SU-DHL-6 (cell line): ENCODE results near the gene SMIM11.

Source experiments
- H2AFZ ChIP-seq: fragments of 200-600 bp; sonication (generic); 2 replicates; pipeline ENCODE4 v1.6.1; 2014; ENCODE audit warnings: low read depth, mild to moderate bottlenecking, moderate library complexity, mixed read lengths, antibody characterized with exemption, low read length; ENCODE audit not compliant: severe bottlenecking
- H3F3A ChIP-seq: fragments of 200-600 bp; shearing (Covaris generic); 2 replicates; pipeline ENCODE4 v1.6.0; 2016; ENCODE audit warnings: antibody characterized with exemption, mild to moderate bottlenecking; ENCODE audit not compliant: insufficient read depth
- H3K27ac ChIP-seq: fragments of 200-600 bp; sonication (generic); 2 replicates; pipeline ENCODE4 v1.5.1; 2016; ENCODE audit warnings: low read depth, mild to moderate bottlenecking, low read length, moderate library complexity, mixed read lengths
- H3K27me3 ChIP-seq: fragments of 200-600 bp; sonication (generic), shearing (Covaris generic); 2 replicates; pipeline ENCODE4 v1.6.0; 2014; ENCODE audit warnings: mild to moderate bottlenecking, low read length
- H3K36me3 ChIP-seq: fragments of 200-600 bp; sonication (generic); 2 replicates; pipeline ENCODE4 v1.6.1; 2014; ENCODE audit warnings: mild to moderate bottlenecking, low read length, mixed read lengths
- H3K4me2 ChIP-seq: fragments of 300-600, 200-600 bp; shearing (Covaris generic), sonication (generic); 2 replicates; pipeline ENCODE4 v1.6.0; 2014; ENCODE audit warnings: low read length, low read depth, mild to moderate bottlenecking; ENCODE audit not compliant: poor library complexity, severe bottlenecking
- H3K4me3 ChIP-seq: fragments of 200-600 bp; sonication (generic); 2 replicates; pipeline ENCODE4 v1.5.1; 2014; ENCODE audit warnings: antibody characterized with exemption, low read length, mild to moderate bottlenecking, mixed read lengths; ENCODE audit not compliant: insufficient read depth, poor library complexity, severe bottlenecking
- H3K79me2 ChIP-seq: fragments of 200-600 bp; sonication (generic); 2 replicates; pipeline ENCODE4 v1.6.1; 2014; ENCODE audit warnings: mild to moderate bottlenecking, low read length, moderate library complexity; ENCODE audit not compliant: insufficient read depth
- H3K9ac ChIP-seq: fragments of 200-600 bp; sonication (generic); 2 replicates; pipeline ENCODE4 v1.7.0; 2014; ENCODE audit warnings: mild to moderate bottlenecking, low read length
- H3K9me2 ChIP-seq: fragments of 200-600 bp; sonication (generic); replicated peaks from 2 replicates; pipeline ENCODE4 v1.6.1; 2014; ENCODE audit warnings: low read length; ENCODE audit not compliant: insufficient read depth
- H3K9me3 ChIP-seq: fragments of 200-600 bp; sonication (generic); 2 replicates; pipeline ENCODE4 v1.6.1; 2014; ENCODE audit warnings: low read length, mixed read lengths; ENCODE audit not compliant: insufficient read depth
- H4K20me1 ChIP-seq: fragments of 200-600 bp; sonication (generic); 2 replicates; pipeline ENCODE4 v1.6.1; 2014; ENCODE audit warnings: low read depth, mild to moderate bottlenecking, antibody characterized with exemption, low read length, moderate library complexity, mixed read lengths
- EZH2phosphoT487 ChIP-seq: fragments of 200-600 bp; sonication (generic), shearing (Covaris generic); conservative IDR thresholded peaks from 2 replicates; pipeline ENCODE4 v1.6.1; 2018; ENCODE audit warnings: mild to moderate bottlenecking, antibody characterized with exemption, low read length, moderate library complexity, mixed read lengths
- TF ChIP-seq, protein P1 (sequence below): fragments of 200-600 bp; sonication (generic); IDR thresholded peaks from one replicate; pipeline ENCODE4 v1.5.1; 2017; ENCODE audit warnings: antibody characterized with exemption, mild to moderate bottlenecking, low read length, moderate library complexity; ENCODE audit not compliant: insufficient read depth, poor library complexity, severe bottlenecking

SMIM11 gene

DNA sequence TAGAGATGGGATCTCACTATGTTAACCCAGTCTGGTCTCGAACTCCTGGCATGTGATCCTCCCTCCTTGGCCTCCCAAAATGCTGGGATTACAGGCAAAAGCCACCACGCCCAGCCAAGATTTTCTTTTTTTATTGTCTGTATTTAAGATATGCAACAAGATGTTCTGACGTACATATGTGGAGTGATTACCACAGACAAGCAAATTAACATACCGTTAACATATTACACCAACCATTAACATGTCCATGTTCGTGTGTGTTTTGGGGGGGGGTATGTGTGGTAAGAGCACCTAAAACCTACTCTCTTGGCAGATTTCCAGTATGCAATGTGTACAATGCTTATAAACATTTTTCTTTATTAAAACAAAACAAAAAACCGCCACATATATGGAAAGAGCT lies 22.1 kb upstream of the SMIM11 start:
- Histone ChIP-seq H3K4me2 (no peak overlapping the region), H3K9ac (no peak overlapping the region), H3F3A (no peaks in the 10 kb centered on the region), H3K27ac (no peak overlapping the region), H4K20me1 (no peaks in the 10 kb centered on the region), H3K9me2 (no peaks in the 10 kb centered on the region), H3K27me3 (no peaks in the 10 kb centered on the region), H3K4me3 (no peak overlapping the region), H3K79me2 (no peaks in the 10 kb centered on the region), H2AFZ (no peak overlapping the region), H3K9me3 (no peaks in the 10 kb centered on the region), H3K36me3 (no peaks in the 10 kb centered on the region)
- TF ChIP-seq, protein P1, sequence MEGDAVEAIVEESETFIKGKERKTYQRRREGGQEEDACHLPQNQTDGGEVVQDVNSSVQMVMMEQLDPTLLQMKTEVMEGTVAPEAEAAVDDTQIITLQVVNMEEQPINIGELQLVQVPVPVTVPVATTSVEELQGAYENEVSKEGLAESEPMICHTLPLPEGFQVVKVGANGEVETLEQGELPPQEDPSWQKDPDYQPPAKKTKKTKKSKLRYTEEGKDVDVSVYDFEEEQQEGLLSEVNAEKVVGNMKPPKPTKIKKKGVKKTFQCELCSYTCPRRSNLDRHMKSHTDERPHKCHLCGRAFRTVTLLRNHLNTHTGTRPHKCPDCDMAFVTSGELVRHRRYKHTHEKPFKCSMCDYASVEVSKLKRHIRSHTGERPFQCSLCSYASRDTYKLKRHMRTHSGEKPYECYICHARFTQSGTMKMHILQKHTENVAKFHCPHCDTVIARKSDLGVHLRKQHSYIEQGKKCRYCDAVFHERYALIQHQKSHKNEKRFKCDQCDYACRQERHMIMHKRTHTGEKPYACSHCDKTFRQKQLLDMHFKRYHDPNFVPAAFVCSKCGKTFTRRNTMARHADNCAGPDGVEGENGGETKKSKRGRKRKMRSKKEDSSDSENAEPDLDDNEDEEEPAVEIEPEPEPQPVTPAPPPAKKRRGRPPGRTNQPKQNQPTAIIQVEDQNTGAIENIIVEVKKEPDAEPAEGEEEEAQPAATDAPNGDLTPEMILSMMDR, result no peak
- no peak for TF ChIP-seq EZH2phosphoT487

DNA sequence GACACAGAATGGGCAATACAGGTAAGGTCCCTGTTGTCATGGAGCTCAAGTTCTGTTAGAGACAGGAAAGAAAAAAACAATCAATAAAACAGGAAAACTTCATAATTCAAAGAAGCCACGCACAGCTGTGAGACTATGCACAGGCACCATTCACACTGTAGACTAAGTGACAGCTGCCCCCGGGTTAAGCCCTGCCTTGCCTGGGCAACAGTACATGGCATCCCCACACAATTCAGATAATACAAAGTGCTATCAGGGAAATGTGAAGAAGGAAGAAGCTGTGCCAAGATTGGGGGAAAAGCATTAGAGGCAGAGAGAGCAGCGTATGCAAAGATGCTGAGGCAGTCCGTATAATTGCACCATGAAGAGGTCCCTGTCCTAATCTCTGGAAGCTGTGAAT lies 20.5 kb upstream of the SMIM11 start:
- H3K27ac ChIP-seq, result no peak overlapping the region
- no peak overlapping the region for H3K9ac ChIP-seq
- H3K79me2 ChIP-seq, result no peaks in the 10 kb centered on the region
- H3F3A ChIP-seq, result no peaks in the 10 kb centered on the region
- H3K9me2 ChIP-seq, result no peaks in the 10 kb centered on the region
- no peak overlapping the region for H3K4me3 ChIP-seq
- TF ChIP-seq EZH2phosphoT487, result no peak
- TF ChIP-seq, protein P1, result no peak
- H3K4me2 ChIP-seq, result no peak overlapping the region
- no peaks in the 10 kb centered on the region for H3K9me3 ChIP-seq
- no peaks in the 10 kb centered on the region for H3K27me3 ChIP-seq
- H4K20me1 ChIP-seq, result no peaks in the 10 kb centered on the region
- H3K36me3 ChIP-seq, result no peaks in the 10 kb centered on the region
- no peak overlapping the region for H2AFZ ChIP-seq

DNA sequence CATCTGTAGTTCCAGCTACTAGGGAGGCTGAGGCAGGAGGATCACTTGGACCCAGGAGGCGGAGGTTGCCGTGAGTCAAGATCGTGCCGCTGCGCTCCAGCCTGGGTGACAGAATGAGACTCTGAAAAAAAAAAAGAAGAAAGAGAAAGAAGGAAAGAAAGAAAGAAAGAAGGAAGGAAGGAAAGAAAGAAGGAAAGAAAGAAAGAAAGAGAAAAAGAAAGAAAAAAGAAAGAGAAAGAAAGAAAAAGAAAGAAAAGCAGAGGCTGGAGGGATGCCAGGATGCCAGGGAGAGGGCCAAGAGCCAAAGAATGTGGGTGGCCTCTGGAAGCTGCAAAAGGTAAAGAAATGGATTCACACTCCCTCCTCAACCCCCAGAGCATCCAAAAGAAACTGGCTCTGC lies 19.7 kb upstream of the SMIM11 start:
- TF ChIP-seq EZH2phosphoT487, result no peak
- TF ChIP-seq, protein P1, result no peak
- Histone ChIP-seq H3K4me2 (no peak overlapping the region), H3K9me2 (no peaks in the 10 kb centered on the region), H3K27me3 (no peaks in the 10 kb centered on the region), H3K36me3 (no peaks in the 10 kb centered on the region), H3K4me3 (no peak overlapping the region), H3K79me2 (no peaks in the 10 kb centered on the region), H3K9me3 (no peaks in the 10 kb centered on the region), H3K27ac (no peak overlapping the region), H3F3A (no peaks in the 10 kb centered on the region), H2AFZ (no peak overlapping the region), H3K9ac (no peak overlapping the region), H4K20me1 (no peaks in the 10 kb centered on the region)

DNA sequence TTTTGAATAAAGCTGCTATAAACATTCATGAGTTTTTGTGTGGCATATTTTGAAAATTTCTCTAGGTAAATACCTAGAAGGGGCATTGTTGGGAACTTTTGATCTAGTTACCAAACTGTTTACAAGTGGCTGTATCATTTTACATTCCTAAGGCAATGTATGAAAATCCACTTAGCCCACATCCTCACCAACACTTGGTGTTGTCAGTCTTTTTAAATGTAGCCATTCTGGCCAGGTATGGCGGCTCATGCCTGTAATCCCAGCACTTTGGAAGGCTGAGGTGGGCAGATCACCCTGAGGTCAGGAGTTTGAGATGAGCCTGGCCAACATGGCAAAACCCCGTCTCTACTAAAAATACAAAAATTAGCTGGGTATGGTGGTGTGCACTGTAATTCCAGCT lies 17.4 kb upstream of the SMIM11 start:
- H3F3A ChIP-seq, result no peaks in the 10 kb centered on the region
- H3K9me2 ChIP-seq, result no peaks in the 10 kb centered on the region
- TF ChIP-seq, protein P1, result no peak
- no peak for TF ChIP-seq EZH2phosphoT487
- no peak overlapping the region for H3K9ac ChIP-seq
- no peaks in the 10 kb centered on the region for H4K20me1 ChIP-seq
- no peak overlapping the region for H3K4me2 ChIP-seq
- no peaks in the 10 kb centered on the region for H3K79me2 ChIP-seq
- H2AFZ ChIP-seq, result no peak overlapping the region
- no peak overlapping the region for H3K4me3 ChIP-seq
- H3K27me3 ChIP-seq, result no peaks in the 10 kb centered on the region
- no peak overlapping the region for H3K27ac ChIP-seq
- H3K9me3 ChIP-seq, result no peaks in the 10 kb centered on the region
- H3K36me3 ChIP-seq, result no peaks in the 10 kb centered on the region
